Thoracic aorta (tissue), 2 donors: ENCODE results near the gene TBC1D7. TPM values are rescaled to one million over a fixed set of nuclear protein-coding genes. Genes with fewer than 3 reads are reported as not detected.

Experiments
- ATAC-seq: fragments of 150-250 bp; one replicate; pipeline ENCODE4 v1.8.0; 2017; ENCODE audit warnings: low read depth; ENCODE audit not compliant: insufficient number of reproducible peaks, low FRiP score
- DNase-seq: peaks from one replicate; pipeline ENCODE4 v3.0.0-alpha.2; 2020; ENCODE audit warnings: low spot score
- H3K27ac ChIP-seq, 2 donors: fragments of 200-600 bp; sonication (generic); 1 replicate in 1 of 2; 2 replicates in 1 of 2; pipeline ENCODE4 v1.5.1; 2016; ENCODE audit warnings: mild to moderate bottlenecking in 2 of 2, moderate library complexity in 2 of 2
- H3K27me3 ChIP-seq: fragments of 200-600 bp; sonication (generic); replicated peaks from 2 replicates; pipeline ENCODE4 v1.6.0; 2016; ENCODE audit warnings: mild to moderate bottlenecking; ENCODE audit not compliant: insufficient read depth
- H3K36me3 ChIP-seq: fragments of 200-600 bp; sonication (generic); one replicate; pipeline ENCODE4 v1.5.1; 2016
- H3K4me1 ChIP-seq, 2 donors: fragments of 200-600 bp; sonication (generic); 1 replicate in 1 of 2; 2 replicates in 1 of 2; pipeline versions ENCODE4 v1.5.1 to v1.6.0; 2016; ENCODE audit warnings: low read depth in 2 of 2, mild to moderate bottlenecking in 1 of 2; ENCODE audit not compliant: control insufficient read depth in 1 of 2
- H3K4me3 ChIP-seq: fragments of 200-600 bp; sonication (generic); 2 replicates; pipeline ENCODE4 v1.5.1; 2016; ENCODE audit warnings: mild to moderate bottlenecking
- H3K9me3 ChIP-seq: fragments of 200-600 bp; sonication (generic); 2 replicates; pipeline ENCODE4 v1.5.1; 2016
- total RNA-seq, 2 donors: library from RNA; depleted of rRNA; stranded (reverse); fragments of >200 nt; gene quantifications; one replicate each; pipeline versions ENCODE4 v1.1.0 to v1.2.3, GENCODE V29; 2016
- TF ChIP-seq, protein P1 (sequence below): fragments of 200-600 bp; sonication (generic); IDR thresholded peaks from one replicate; pipeline ENCODE4 v1.5.1; 2019; ENCODE audit warnings: antibody characterized with exemption

Gene TBC1D7
- total RNA-seq, 2 donors from 2014 or later: 7.3 to 17.9 TPM

DNA sequence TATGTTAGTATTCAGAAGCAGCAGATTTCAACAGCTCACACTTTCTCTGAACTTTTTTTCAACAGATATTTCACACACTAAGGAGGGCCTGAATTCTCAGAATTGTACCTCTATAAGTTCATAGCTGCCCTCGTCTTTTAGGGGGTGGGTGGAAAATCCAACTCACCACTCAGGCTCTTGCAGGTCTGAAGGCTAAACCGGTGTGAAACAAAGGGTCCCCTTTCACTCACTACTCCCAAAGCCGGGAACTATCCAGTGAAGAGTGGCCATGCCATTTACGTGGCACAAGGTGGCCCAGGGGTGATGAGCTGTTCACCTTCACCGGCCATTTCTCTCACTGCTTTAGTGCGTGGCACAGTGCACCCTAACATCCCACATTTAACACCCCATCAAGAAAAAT lies 24.2 kb downstream of the TBC1D7 start:
- Histone ChIP-seq H3K27ac (peak overlapping the region; percentile 20 to 47), H3K36me3 (no peaks in the 10 kb centered on the region), H3K27me3 (no peaks in the 10 kb centered on the region), H3K9me3 (no peaks in the 10 kb centered on the region), H3K4me3 (peak overlapping the region; percentile 58), H3K4me1 (peaks cover 18 to 31% of the 10 kb centered on the region in 2 donors)
- DNase-seq (no peak), ATAC-seq (no peak)
- TF ChIP-seq, protein P1, sequence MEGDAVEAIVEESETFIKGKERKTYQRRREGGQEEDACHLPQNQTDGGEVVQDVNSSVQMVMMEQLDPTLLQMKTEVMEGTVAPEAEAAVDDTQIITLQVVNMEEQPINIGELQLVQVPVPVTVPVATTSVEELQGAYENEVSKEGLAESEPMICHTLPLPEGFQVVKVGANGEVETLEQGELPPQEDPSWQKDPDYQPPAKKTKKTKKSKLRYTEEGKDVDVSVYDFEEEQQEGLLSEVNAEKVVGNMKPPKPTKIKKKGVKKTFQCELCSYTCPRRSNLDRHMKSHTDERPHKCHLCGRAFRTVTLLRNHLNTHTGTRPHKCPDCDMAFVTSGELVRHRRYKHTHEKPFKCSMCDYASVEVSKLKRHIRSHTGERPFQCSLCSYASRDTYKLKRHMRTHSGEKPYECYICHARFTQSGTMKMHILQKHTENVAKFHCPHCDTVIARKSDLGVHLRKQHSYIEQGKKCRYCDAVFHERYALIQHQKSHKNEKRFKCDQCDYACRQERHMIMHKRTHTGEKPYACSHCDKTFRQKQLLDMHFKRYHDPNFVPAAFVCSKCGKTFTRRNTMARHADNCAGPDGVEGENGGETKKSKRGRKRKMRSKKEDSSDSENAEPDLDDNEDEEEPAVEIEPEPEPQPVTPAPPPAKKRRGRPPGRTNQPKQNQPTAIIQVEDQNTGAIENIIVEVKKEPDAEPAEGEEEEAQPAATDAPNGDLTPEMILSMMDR: no peak

DNA sequence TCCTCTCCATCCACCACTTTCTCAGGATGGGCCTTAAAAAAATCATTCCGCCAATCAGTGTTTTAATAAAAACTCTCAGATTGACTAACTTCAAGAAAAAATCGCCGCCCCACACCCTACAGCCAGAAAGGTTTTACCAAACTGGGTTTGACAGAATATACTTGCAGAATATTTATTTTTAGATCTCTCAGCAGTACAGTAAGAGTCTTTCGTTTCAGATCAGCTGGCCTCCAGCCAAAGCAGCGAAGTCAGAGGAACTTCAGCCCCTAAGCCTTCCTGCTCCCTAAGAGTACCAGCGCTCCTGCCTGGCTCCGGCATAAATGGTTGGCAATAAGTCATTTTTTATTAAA lies 24.7 kb downstream of the TBC1D7 start:
- ATAC-seq (no peak), DNase-seq (peak; percentile 67)
- H3K27ac ChIP-seq: peak overlapping the region; percentile 20 to 47
- H3K36me3 ChIP-seq: no peaks in the 10 kb centered on the region
- peaks cover 18 to 31% of the 10 kb centered on the region in 2 donors for H3K4me1 ChIP-seq
- H3K9me3 ChIP-seq: no peaks in the 10 kb centered on the region
- H3K4me3 ChIP-seq: peak overlapping the region; percentile 58
- no peaks in the 10 kb centered on the region for H3K27me3 ChIP-seq
- TF ChIP-seq, protein P1: no peak

DNA sequence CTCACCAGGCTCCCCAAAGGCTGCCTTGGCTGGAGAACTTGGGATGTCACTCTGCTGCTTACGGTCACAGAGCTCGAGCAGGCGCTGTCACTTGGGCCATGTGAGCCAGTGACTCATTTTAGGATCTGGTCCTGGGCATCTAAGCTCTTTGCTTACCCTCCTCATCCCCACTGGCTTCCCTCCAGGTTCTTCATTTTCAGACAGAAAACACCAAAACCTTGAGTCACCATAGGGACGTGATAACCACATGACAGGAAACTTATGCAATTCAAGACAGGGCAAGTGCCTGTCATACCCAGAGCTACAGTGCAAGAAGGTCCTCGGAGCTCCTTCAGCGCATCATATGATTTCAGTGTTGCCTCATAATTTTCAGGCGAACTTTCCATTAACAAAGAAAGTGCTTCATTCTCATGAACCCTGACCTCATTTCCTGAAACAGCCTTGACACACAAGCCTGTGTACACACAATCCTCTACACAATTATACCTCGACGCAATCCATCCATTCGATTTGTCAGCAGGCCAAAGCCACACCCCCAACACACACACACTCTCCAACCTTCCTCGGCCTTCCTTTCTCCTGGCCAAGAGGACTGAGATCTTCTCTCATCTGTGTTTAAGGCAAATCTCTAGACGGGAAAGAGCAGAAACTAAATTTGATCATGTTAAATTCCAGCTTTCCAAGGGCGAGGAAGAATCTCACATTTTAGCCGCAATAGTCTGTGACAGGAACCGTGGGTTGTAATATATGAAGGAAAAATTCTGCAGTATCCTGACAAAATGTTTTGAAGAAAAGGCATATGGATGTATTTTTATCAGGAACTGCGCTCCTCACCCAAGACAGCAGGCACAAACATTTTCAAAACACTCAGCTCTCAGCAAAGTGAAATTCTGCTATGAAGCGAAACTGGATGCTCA lies 25.3 kb downstream of the TBC1D7 start:
- Histone ChIP-seq H3K27me3 (no peaks in the 10 kb centered on the region), H3K27ac (peak overlapping the region; percentile 20 to 47), H3K36me3 (no peaks in the 10 kb centered on the region), H3K9me3 (no peaks in the 10 kb centered on the region), H3K4me1 (peaks cover 14 to 26% of the 10 kb centered on the region in 2 donors), H3K4me3 (peak overlapping the region; percentile 58)
- DNase-seq (peak; percentile 49), ATAC-seq (peak; percentile 61)
- TF ChIP-seq, protein P1: no peak

DNA sequence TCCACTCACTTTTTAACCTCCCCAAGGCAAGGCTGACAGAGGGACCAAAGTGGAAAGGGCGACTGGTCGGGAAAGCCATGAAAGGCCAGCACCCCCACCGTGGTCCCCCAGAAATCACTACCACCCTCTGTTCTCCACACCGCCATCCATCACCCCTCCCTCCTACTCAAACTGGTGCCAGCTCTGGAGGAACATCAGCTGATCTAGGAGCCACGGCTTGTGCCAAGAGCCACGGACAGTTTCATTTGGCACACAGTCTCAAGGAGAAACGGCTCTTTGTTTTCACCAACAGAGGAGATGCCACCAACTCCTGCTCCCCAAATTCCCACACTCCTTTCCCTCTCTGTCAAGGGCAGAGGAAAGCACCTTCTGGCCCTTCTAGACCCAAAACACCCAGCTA lies 26.0 kb downstream of the TBC1D7 start:
- H3K27me3 ChIP-seq: no peaks in the 10 kb centered on the region
- no peaks in the 10 kb centered on the region for H3K36me3 ChIP-seq
- ATAC-seq: no peak
- peaks cover 14 to 26% of the 10 kb centered on the region in 2 donors for H3K4me1 ChIP-seq
- no peak overlapping the region for H3K4me3 ChIP-seq
- H3K9me3 ChIP-seq: no peaks in the 10 kb centered on the region
- peak overlapping the region in 1 of 2 donors; percentile 47 for H3K27ac ChIP-seq
- TF ChIP-seq, protein P1: no peak
- no peak for DNase-seq

DNA sequence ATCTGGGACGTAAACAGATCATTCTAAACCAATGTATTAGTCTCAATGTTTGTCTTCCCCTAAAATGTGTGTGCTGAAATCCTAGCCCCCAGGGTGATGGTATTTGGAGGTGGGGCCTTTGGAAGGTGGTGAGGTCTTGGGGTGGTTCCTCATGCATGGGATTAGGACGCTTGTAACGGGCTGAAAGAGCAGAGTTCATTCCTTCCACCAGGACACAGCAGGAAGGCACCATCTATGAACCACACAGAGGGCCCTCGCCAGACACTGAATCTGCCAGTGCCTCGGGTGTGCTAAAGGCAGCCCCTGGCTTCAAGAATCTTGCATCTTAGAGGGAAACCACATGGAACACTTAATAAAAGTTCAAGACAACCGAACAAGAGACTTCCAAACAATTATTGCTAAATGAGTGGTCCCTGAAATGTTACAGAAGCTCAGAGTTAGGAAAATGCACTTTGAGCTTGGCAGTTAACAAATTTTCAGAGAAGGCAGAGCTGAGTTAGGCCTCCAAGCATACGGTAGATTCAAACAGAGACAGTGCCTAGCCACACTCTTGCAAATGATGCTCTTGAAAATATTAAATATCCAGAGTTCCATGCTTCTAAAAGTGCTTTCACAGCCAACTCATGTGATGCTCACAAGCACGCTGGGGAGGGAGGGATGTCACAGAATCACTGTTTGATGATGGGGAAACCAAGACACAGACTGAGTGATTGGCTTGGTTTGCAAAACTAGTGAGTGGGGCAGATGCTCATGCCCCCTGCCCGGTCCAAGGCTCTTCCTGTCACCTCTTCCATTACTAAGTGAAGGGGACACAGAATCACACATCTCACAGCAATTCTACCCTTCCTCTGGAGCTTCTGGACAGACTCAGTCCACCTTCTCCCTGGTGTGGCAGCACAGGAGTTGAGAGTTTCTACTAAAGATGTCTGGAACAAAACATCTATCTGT lies 27.4 kb downstream of the TBC1D7 start:
- DNase-seq: no peak
- Histone ChIP-seq H3K27ac (no peak overlapping the region), H3K9me3 (no peaks in the 10 kb centered on the region), H3K36me3 (no peaks in the 10 kb centered on the region), H3K27me3 (no peaks in the 10 kb centered on the region), H3K4me3 (no peak overlapping the region), H3K4me1 (peaks cover 14 to 26% of the 10 kb centered on the region in 2 donors)
- ATAC-seq: no peak
- TF ChIP-seq, protein P1: no peak
